H9 (cell line): ENCODE data around the gene WDR43. TPM values are rescaled to one million over a fixed set of nuclear protein-coding genes. Genes with fewer than 3 reads are reported as not detected.

Source experiments
- DNase-seq: peaks from one replicate; pipeline ENCODE4 v3.0.0-alpha.2; 2017
- H2AFZ ChIP-seq: one replicate; pipeline ENCODE4 v1.6.1; 2013; ENCODE audit warnings: mild to moderate bottlenecking, low read length, control low read depth, moderate library complexity
- H2AK5ac ChIP-seq: 2 replicates; pipeline ENCODE4 v1.6.1; 2013; ENCODE audit warnings: low read length, control low read depth, mixed read lengths; ENCODE audit not compliant: insufficient read length
- H2BK120ac ChIP-seq: one replicate; pipeline ENCODE4 v1.6.1; 2013; ENCODE audit warnings: low read depth, mild to moderate bottlenecking, low read length, control low read depth, inconsistent platforms; ENCODE audit not compliant: poor library complexity, severe bottlenecking
- H2BK12ac ChIP-seq: 2 replicates; pipeline ENCODE4 v1.6.1; 2013; ENCODE audit warnings: low read length, control low read depth, mixed read lengths, low read depth; ENCODE audit not compliant: insufficient read length
- H2BK15ac ChIP-seq: 2 replicates; pipeline ENCODE4 v1.6.1; 2013; ENCODE audit warnings: low read depth, low read length, control low read depth
- H2BK20ac ChIP-seq: one replicate; pipeline ENCODE4 v1.6.1; 2013; ENCODE audit warnings: low read depth, mild to moderate bottlenecking, low read length, control low read depth, inconsistent platforms; ENCODE audit not compliant: poor library complexity, severe bottlenecking
- H2BK5ac ChIP-seq: 2 replicates; pipeline ENCODE4 v1.6.1; 2013; ENCODE audit warnings: low read length, control low read depth, mixed read lengths; ENCODE audit not compliant: insufficient read length
- H3K14ac ChIP-seq: 2 replicates; pipeline ENCODE4 v1.6.1; 2013; ENCODE audit warnings: low read length, control low read depth; ENCODE audit not compliant: insufficient read depth
- H3K18ac ChIP-seq: 2 replicates; pipeline ENCODE4 v1.6.1; 2013; ENCODE audit warnings: low read depth, mild to moderate bottlenecking, mixed read lengths, low read length, control low read depth; ENCODE audit not compliant: insufficient read length
- H3K23ac ChIP-seq: 2 replicates; pipeline ENCODE4 v1.6.1; 2013; ENCODE audit warnings: low read length, control low read depth, mixed read lengths, low read depth; ENCODE audit not compliant: insufficient read length
- H3K23me2 ChIP-seq: 2 replicates; pipeline ENCODE4 v1.6.1; 2013; ENCODE audit warnings: low read depth, mild to moderate bottlenecking, mixed read lengths, low read length, control low read depth; ENCODE audit not compliant: insufficient read length, poor library complexity, severe bottlenecking
- H3K27ac ChIP-seq: 2 replicates; pipeline ENCODE4 v1.5.1; 2013; ENCODE audit warnings: low read length, control low read depth, mixed read lengths, low read depth; ENCODE audit not compliant: insufficient read length
- H3K27me3 ChIP-seq: 2 replicates; pipeline ENCODE4 v1.6.1; 2013; ENCODE audit warnings: low read length, control low read depth, inconsistent platforms; ENCODE audit not compliant: insufficient read depth
- H3K4ac ChIP-seq: 2 replicates; pipeline ENCODE4 v1.6.1; 2013; ENCODE audit warnings: low read depth, mild to moderate bottlenecking, control low read depth, inconsistent platforms, low read length, moderate library complexity
- H3K4me1 ChIP-seq: 2 replicates; pipeline ENCODE4 v1.6.1; 2013; ENCODE audit warnings: low read length, control low read depth, inconsistent platforms; ENCODE audit not compliant: insufficient read depth
- H3K4me2 ChIP-seq: 2 replicates; pipeline ENCODE4 v1.6.1; 2013; ENCODE audit warnings: low read length, control low read depth, mixed read lengths; ENCODE audit not compliant: insufficient read length, insufficient read depth
- H3K56ac ChIP-seq: 2 replicates; pipeline ENCODE4 v1.6.1; 2013; ENCODE audit warnings: low read depth, mild to moderate bottlenecking, mixed read lengths, low read length, control low read depth; ENCODE audit not compliant: insufficient read length
- H3K79me1 ChIP-seq: 2 replicates; pipeline ENCODE4 v1.6.1; 2013; ENCODE audit warnings: low read depth, mild to moderate bottlenecking, moderate library complexity, low read length, control low read depth, inconsistent platforms; ENCODE audit not compliant: insufficient read depth, poor library complexity, severe bottlenecking
- H3K79me2 ChIP-seq: 2 replicates; pipeline ENCODE4 v1.6.1; 2013; ENCODE audit warnings: low read length, control low read depth, inconsistent platforms; ENCODE audit not compliant: insufficient read depth
- H3K9ac ChIP-seq: 2 replicates; pipeline ENCODE4 v1.6.1; 2013; ENCODE audit warnings: low read length, control low read depth, mixed read lengths; ENCODE audit not compliant: insufficient read length; ENCODE audit errors: extremely low read depth
- H3K9me3 ChIP-seq: one replicate; pipeline ENCODE4 v1.6.1; 2013; ENCODE audit warnings: low read depth, low read length, inconsistent platforms; ENCODE audit not compliant: control insufficient read depth
- H3T11ph ChIP-seq: one replicate; pipeline ENCODE4 v1.6.1; 2013; ENCODE audit warnings: mild to moderate bottlenecking, low read length, control low read depth, inconsistent platforms
- H4K20me1 ChIP-seq: one replicate; pipeline ENCODE4 v1.6.1; 2013; ENCODE audit not compliant: control insufficient read depth, insufficient read length, insufficient read depth
- H4K5ac ChIP-seq: 2 replicates; pipeline ENCODE4 v1.6.1; 2013; ENCODE audit warnings: low read depth, mild to moderate bottlenecking, mixed read lengths, low read length, control low read depth; ENCODE audit not compliant: insufficient read length
- H4K8ac ChIP-seq: replicated peaks from 2 replicates; pipeline ENCODE4 v1.6.1; 2013; ENCODE audit warnings: low read length, control low read depth, mixed read lengths, low read depth; ENCODE audit not compliant: insufficient read length
- H4K91ac ChIP-seq: 2 replicates; pipeline ENCODE4 v1.6.1; 2013; ENCODE audit warnings: low read depth, mild to moderate bottlenecking, moderate library complexity, mixed read lengths, low read length, control low read depth; ENCODE audit not compliant: insufficient read length
- H3K27ac Mint-ChIP-seq, 3 experiments: 2 replicates in 2 of 3; 3 replicates in 1 of 3; pipeline ENCODE4 v1.8.0; 2020 to 2021; ENCODE audit warnings: mixed read lengths in 3 of 3, mild to moderate bottlenecking in 1 of 3, moderate library complexity in 1 of 3
- H3K27me3 Mint-ChIP-seq: 2 replicates; pipeline ENCODE4 v1.8.0; 2021; ENCODE audit warnings: low read depth, mild to moderate bottlenecking, moderate library complexity, mixed read lengths
- H3K36me3 Mint-ChIP-seq, 3 experiments: 2 replicates in 2 of 3; 3 replicates in 1 of 3; pipeline ENCODE4 v1.8.0; 2020 to 2021; ENCODE audit warnings: low read depth in 3 of 3, mixed read lengths in 3 of 3; ENCODE audit not compliant: insufficient read depth in 1 of 3
- H3K4me1 Mint-ChIP-seq, 2 experiments: 2 replicates each; pipeline ENCODE4 v1.8.0; 2020; ENCODE audit warnings: mixed read lengths in 2 of 2
- H3K4me3 Mint-ChIP-seq, 2 experiments: 2 replicates in 1 of 2; 3 replicates in 1 of 2; pipeline ENCODE4 v1.8.0; 2020 to 2021; ENCODE audit warnings: mild to moderate bottlenecking in 2 of 2, mixed read lengths in 2 of 2, moderate library complexity in 1 of 2
- H3K9me3 Mint-ChIP-seq, 2 experiments: 2 replicates in 1 of 2; 3 replicates in 1 of 2; pipeline ENCODE4 v1.8.0; 2020; ENCODE audit warnings: mild to moderate bottlenecking in 2 of 2, mixed read lengths in 2 of 2, moderate library complexity in 1 of 2
- WGBS: extraction: QIAGEN DNeasy Blood & Tissue Kit; methylation state at CpG from one replicate; pipeline ENCODE4 v1.1.7; 2013; ENCODE audit warnings: missing lambda C conversion rate, low lambda C conversion rate, mixed read lengths; ENCODE audit not compliant: insufficient read length; ENCODE audit errors: extremely low coverage; 5-methylcytosine and 5-hydroxymethylcytosine counted together
- total RNA-seq: library from RNA; stranded (reverse); gene quantifications from 2 replicates; pipeline ENCODE4 v1.2.1, GENCODE V29; 2021
- TF ChIP-seq, protein P1 (sequence below): fragments of 200-600 bp; sonication (generic); conservative IDR thresholded peaks from 3 replicates; pipeline ENCODE4 v1.8.0; 2021; ENCODE audit warnings: antibody characterized with exemption, mild to moderate bottlenecking

Gene WDR43
- total RNA-seq, 1 experiment from 2014 or later, result 186 TPM

DNA sequence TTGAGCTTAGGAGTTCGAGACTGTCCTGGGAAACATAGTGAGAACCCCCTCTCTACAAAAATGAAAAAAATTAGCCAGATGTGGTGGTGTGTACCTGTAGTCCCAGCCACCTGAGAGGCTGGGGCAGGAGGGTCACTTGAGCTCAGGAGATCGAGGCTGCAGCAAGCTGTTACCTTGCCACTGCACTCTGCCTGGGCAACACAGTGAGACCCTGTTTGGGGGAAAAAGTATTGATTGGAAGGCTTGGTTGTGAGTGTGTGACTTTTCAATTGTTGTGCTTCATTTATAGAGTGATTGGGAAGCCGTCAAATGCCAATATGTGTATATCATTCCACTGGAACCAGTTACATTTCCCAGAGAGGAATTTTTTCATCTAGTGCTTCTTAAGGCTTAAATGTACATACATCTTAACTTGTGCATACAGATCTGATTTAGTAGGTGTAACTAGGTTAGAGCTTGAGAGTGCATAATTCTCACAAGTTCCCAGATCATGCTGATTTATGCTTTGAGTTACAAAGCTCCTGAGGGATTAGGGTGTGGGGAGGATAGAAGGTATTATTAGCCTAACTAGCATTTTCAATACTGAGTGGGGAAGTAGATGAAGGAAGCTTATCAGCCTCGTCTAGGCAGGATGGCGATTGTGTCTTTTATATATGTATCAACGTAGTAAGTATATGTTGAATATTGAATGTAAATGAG, 15.3 kb downstream of the WDR43 start:
- Mint-ChIP-seq H3K27ac (peak overlapping the region in 2 of 3 experiments; percentile 21 to 60; a peak in 5 of 7 replicates), H3K4me3 (no peak overlapping the region), H3K36me3 (peaks cover 58 to 92% (median 87%) of the 10 kb centered on the region in 3 experiments; a peak in 6 of 7 replicates), H3K27me3 (no peaks in the 10 kb centered on the region), H3K9me3 (no peaks in the 10 kb centered on the region), H3K4me1 (peaks cover 6 to 13% of the 10 kb centered on the region in 2 experiments; a peak in 2 of 4 replicates)
- Histone ChIP-seq H3T11ph (no peak overlapping the region), H3K27me3 (no peaks in the 10 kb centered on the region), H2BK20ac (no peak overlapping the region), H2BK15ac (no peak overlapping the region), H3K4me2 (no peak overlapping the region), H4K91ac (no peak overlapping the region), H3K79me1 (peaks cover 6% of the 10 kb centered on the region), H3K14ac (no peak overlapping the region), H3K18ac (no peak overlapping the region), H2AK5ac (no peak overlapping the region), H4K5ac (no peak overlapping the region), H3K4ac (no peak overlapping the region), H3K79me2 (peaks cover 32% of the 10 kb centered on the region; the same call in 1 of the 2 replicates), H2BK120ac (no peak overlapping the region), H2BK12ac (no peak overlapping the region), H2BK5ac (no peak overlapping the region), H2AFZ (no peak overlapping the region), H3K9ac (no peak overlapping the region), H4K8ac (no peak overlapping the region), H3K23me2 (no peaks in the 10 kb centered on the region), H4K20me1 (no peaks in the 10 kb centered on the region), H3K56ac (no peak overlapping the region), H3K9me3 (no peaks in the 10 kb centered on the region), H3K23ac (no peak overlapping the region), H3K27ac (no peak overlapping the region), H3K4me1 (no peaks in the 10 kb centered on the region)
- TF ChIP-seq, protein P1, sequence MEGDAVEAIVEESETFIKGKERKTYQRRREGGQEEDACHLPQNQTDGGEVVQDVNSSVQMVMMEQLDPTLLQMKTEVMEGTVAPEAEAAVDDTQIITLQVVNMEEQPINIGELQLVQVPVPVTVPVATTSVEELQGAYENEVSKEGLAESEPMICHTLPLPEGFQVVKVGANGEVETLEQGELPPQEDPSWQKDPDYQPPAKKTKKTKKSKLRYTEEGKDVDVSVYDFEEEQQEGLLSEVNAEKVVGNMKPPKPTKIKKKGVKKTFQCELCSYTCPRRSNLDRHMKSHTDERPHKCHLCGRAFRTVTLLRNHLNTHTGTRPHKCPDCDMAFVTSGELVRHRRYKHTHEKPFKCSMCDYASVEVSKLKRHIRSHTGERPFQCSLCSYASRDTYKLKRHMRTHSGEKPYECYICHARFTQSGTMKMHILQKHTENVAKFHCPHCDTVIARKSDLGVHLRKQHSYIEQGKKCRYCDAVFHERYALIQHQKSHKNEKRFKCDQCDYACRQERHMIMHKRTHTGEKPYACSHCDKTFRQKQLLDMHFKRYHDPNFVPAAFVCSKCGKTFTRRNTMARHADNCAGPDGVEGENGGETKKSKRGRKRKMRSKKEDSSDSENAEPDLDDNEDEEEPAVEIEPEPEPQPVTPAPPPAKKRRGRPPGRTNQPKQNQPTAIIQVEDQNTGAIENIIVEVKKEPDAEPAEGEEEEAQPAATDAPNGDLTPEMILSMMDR, result no peak
- WGBS, result 100% methylated on average over 3 of the region's 6 CpGs
- DNase-seq, result no peak
